H4 (cell line): Measurements from ENCODE around the gene FUS. TPM values are rescaled to one million over a fixed set of nuclear protein-coding genes. Genes with fewer than 3 reads are reported as not detected.
"Not testable (repeated sequence)": the region's sequence is repeated elsewhere in the genome, so short reads cannot be mapped to it uniquely, and the experiment has no call there.

Experiments used
- DNase-seq: peaks from one replicate; pipeline ENCODE4 v3.0.0-alpha.2; 2015; ENCODE audit warnings: low spot score
- total RNA-seq: library from RNA; depleted of rRNA; stranded (reverse); fragments of >200 nt; shearing (Covaris generic); gene quantifications from 2 replicates; pipeline ENCODE4 v1.2.3, GENCODE V29; 2014

FUS gene
- total RNA-seq, 1 experiment from 2014 or later = 25.8 TPM

DNA sequence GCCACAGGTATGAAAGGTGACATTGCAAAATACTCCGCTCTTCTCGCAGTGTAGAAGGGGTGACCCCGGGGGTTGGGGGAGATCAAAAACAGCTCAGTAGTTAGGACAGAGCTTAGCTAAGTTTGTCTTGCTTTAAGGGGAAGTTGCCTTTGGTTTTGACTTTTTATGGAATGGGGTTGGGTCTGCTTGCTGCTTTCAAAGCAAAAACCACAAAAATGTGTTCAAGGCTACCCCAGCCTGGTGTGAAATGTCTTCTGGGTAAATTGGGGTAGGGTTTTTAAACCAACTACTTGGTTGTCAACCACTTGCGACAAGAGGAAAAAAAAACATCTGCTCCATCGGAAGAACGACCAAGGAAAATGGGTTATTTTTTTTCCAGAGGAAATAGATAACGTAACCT is 6.2 kb downstream of the FUS start:
- no peak for DNase-seq

DNA sequence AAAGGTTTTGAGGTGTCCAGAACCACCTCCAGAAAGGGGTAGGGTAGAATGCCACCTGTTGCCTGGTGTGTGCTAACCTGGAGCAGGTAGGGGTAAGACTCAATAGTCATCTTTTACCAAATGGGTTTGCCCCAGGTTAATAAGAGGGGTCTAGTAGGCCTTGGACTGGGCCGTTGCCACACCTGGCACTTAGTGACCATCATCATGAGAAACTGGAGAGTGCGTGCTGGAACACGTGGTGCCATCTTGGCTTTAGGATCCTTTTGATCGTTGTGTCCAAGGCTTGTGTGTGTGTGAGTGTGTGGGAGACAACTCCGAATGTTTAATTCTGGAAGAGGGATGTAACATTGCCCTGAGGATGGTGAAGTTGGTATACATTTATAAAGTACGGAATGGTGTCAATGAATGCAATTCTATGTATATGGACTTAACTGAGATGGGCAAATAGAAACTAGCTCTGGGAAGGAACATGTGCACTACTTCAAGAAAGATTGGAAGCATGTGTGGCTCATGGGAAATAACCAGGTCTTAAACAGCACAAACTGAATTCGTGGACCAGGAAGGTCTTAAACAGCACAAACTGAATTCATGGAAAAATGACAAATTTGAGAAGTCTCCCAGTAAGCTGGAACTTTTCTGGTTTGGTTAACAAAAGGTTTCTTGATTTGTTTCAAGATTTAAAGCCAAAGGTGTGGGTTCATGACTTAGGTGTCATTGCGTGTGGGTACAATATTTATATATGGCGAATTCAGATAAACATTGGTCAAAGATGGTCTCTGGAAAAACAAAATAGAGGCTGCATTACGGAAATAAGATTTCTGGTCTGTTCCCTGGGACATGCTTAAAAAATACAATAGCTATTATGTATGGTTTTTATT is 7.2 kb downstream of the FUS start:
- DNase-seq = no peak

DNA sequence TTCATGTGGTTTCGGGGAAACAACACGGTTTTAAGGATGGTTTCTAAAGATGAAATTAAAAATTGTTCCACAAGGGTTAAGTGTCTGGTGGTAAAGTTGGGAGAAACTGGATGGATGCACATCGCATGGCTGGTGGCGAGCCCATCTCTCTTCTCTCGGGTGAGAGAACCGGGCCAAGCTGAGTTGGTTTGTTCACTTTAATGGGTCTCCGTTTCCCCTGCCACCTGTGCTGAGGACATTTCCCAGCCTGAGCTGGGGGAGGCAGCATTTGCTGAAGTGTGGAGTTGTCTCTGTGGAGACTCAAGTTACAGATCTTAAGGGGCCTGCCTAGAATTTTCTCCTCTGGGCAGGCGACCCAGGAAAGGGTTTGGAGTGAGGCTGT is 7.9 kb downstream of the FUS start:
- no peak for DNase-seq

DNA sequence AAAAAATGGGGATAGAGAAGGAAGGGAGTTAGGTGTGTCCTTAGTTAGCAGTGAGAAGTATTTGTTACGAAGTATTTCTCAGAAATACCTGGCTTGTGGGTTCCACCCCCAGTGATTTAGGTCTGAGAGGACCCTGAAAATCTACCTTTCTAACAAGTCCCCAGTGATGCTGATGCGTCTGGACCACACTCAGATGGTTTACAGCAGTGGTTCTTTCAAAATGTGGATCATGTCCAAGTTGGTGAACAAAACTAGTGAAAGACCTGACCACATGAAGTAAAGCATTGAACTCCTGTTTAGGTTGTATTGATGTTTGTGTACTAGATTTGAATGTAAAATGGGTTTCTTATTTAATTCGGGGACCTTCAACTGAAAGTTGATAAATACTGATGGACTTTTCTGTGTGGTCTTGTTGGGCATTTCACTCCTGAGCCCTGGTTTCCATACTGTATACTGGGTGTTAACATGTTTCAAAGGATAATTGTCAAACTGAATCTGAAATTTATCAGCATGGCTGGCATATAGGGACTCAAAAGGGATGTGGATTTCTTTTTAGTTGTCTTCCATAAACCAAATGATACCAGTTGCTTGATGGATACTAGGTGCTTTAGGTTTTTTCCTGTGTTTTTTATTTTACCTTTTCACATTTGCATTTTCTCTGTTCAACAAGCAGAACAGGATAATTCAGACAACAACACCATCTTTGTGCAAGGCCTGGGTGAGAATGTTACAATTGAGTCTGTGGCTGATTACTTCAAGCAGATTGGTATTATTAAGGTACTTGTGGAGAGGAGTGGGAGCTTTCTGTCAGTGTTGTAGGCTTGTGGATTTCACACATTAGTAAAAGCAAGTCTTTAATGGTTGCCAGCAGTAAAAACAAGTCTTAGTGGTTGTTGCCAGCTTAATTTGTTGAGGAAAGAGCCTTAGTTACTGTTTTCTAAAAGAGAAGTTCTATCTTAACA is 8.8 kb downstream of the FUS start:
- no peak for DNase-seq

DNA sequence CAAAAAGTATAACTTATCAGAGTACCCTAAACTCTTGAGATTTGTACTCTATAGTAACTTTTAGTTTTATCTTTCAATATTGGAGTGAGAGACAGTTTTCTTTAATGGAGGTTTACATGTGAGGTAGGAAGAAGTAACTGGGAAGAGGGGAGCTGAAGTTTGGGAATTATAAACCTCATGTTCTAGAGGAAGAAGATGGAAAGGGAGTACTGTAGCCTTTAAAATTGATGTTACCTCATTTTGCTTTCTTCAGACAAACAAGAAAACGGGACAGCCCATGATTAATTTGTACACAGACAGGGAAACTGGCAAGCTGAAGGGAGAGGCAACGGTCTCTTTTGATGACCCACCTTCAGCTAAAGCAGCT is 9.5 kb downstream of the FUS start:
- DNase-seq = no peak

DNA sequence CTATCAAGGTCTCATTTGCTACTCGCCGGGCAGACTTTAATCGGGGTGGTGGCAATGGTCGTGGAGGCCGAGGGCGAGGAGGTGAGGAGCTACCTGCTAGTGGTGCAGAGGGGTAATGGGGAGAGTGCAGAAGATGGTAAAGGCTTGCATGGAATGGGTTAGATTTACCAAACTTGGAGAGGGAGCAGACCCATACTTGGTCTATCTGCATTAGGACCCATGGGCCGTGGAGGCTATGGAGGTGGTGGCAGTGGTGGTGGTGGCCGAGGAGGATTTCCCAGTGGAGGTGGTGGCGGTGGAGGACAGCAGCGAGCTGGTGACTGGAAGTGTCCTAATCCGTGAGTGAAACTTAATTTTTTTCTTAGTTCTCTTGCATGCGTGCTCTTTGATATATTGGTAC is 10.1 kb downstream of the FUS start:
- DNase-seq = no peak

DNA sequence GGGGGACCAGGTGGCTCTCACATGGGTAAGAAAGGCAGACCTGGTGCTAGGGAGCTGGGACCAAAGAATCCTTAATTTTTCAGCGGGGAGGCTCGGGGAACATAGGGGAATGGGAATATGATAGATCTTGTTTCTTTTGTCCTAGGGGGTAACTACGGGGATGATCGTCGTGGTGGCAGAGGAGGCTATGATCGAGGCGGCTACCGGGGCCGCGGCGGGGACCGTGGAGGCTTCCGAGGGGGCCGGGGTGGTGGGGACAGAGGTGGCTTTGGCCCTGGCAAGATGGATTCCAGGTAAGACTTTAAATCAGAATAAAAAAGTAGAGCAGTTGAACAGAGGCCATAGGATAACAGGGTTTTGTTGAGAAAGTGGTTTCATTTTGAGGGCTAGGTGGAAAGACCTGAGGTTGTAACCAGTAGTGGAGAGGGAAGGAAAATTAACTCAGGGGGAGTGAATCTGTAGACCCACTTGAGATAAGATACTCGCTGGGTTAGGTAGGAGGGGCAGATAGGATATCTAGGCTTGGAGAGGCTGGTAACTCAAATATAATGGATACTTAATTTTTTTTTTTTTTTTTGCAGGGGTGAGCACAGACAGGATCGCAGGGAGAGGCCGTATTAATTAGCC is 11.0 kb downstream of the FUS start:
- no peak for DNase-seq

DNA sequence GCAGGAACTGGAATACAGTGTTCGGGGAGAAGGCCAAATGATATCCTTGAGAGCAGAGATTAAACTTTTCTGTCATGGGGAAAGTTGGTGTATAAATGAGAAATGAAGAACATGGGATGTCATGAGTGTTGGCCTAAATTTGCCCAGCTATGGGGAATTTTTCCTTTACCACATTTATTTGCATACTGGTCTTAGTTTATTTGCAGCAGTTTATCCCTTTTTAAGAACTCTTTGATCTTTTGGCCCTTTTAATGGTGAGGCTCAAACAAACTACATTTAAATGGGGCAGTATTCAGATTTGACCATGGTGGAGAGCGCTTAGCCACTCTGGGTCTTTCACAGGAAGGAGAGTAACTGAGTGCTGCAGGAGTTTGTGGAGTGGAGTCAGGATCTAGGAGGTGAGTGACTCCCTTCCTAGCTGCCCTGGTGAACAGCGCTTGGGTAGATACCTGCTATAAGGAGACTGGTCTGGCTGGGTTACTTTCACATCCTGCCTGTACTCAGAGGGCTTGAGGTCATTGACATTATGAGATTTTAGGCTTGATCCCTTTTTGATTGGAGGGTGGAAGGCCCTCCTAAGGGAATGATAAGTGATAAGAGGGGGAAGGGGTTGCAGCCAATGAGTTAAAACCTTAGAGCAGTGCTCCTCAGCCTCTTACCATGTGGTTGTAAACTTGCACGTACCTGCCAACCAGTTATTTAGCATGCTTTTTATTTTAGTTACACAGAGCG is 11.9 kb downstream of the FUS start:
- no peak for DNase-seq

DNA sequence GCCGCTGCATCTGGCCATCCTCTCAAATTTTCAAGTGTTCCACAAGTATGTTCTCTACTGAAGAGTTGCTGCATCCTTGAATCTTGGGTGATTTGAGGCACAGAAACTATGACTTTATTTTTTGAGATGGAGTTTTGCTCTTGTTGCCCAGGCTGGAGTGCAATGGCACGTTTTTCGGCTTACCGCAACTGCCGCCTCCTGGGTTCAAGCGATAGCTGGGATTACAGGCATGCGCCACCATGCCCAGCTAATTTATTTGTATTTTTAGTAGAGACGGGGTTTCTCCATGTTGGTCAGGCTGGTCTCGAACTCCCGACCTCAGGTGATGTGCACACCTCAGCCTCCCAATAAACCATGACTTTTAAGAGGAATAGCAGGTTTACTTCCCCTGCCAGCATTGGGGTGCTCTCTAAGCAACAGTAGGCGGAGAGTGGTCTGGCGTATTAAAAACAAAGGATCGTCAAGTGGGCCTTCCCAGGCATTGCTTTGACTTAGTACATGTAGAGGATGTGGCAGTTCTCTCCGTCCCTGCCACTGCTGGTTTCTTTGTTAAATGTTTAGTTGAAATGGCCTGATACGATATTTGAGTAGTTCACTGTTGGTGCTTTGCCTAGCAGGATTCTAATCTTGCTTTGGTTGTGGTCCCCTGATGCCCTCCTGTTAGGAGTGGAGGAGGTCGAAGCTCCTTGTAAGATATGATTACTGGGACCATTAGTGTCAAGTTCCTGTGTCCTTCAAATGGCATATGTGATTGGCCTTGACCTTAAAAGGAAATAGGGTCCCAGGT is 13.1 kb downstream of the FUS start:
- DNase-seq = no peak

DNA sequence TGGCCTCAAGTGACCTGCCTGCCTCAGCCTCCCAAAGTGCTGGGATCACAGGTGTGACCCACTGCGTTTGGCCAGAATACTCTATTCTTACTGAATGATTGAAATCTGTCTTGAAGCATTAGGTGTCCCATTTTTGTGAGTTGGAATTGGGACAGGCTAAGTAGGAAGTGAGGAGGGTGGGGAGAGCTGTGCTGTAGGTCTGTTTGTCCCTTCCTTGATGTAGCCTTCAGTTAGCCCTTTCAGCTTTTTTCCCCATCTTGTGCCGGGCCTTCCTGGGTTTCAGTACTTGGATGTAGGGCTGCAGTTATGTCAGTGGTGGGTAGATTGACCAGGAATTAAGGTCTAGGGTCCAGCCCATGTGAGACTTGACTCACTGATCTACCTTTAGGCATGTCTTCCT is 13.9 kb downstream of the FUS start:
- no peak for DNase-seq

DNA sequence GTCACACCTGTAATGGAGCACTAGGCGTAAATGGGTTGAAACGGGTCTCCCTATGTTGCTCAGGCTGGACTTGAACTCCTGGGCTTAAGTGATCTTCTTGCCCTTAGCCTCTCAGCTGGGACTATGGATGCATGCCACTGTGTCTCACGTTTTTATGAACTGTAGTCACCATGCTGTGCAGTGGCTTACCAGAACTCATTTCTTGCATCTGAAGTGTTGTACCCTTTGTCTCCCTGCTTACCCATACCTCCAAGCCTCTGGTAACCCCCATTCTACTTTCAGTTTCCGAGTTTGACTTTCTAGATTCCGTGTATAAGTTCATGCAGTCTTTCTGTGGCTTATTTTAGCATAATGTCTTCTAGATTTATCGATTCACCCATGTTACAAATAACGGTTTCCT is 15.0 kb downstream of the FUS start:
- no peak for DNase-seq

DNA sequence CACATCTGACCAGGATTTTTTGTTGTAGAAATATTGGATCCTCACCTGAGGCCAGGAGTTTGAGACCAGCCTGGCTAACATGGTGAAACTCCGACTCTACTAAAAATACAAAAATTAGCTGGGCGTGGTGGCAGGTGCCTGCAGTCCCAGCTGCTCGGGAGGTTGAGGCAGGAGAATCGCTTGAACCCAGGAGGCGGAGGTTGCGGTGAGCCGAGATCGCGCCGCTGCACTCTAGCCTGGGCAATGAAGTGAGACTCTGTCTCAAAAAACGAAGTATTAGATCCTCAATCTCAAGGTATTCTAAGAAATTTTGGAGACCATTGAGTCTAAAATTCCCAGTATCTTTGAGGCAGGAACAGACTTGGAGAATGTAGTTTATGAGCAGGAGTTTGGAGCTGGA is 15.9 kb downstream of the FUS start:
- not testable (repeated sequence) for DNase-seq

DNA sequence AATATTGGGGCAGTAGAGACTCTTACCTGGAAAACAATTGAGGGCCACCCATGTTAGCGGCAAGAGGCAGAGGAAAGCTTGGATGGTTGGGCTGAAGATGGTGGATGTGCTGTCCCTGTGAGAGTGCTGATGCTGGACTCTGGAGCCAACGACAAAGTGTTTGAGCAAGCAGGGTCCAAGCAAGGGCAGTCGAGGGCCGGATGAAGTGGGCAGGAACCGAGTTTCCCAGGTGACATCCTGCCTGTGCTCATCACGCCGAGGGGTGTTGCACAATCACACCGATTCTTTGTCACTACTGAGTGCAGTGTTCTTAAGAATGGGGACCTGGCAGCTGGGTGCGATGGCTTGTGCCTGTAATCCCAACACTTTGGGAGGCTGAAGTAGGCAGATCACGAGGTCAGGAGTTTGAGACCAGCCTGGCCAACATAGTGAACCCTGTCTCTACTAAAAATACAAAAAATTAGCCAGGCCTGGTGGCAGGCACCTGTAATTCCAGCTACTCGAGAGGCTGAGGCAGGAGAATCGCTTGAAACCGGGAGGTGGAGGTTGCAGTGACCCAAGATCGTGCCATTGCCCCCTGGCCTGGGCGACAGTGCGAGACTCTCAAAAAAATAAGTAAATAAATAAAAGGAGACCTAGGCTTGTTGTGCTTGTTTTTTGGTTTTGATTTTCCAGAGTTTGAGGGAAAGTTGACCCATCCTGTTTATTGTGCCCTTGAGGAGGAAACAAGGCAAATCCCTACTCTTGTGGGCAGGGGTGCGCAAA is 16.6 kb downstream of the FUS start:
- no peak for DNase-seq

DNA sequence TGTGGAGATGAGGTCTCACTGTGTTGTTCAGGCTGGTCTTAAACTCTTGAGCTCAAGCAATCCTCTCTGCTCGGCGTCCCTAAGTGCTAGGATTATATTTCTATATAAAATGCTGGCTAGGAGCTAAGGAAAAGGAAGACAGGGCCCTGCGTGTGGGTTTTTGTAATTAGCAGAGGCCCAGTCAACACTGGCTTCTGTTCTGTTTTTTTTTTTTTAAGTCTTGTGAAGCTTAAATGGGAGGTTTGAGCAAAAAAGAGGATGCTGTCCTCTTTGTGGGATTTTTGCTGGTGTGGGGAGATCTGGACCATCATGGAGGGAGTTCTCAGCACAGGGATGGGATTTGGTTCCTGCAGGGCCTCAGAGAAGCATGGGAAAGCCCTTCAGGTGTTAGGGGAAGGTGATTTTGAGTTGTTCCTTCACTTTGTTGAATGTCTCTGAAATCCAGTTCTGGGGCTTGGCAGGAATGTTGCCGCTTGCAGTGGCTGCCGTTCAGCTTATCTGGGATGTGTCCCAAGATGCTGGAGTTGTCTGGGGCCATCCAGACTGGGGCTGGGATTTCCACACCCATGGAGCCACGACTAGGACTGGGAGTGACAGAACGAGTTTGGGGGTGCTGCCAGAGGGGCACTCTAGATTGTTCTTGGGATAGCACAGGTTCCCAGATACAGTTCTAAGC is 18.4 kb downstream of the FUS start:
- no peak for DNase-seq

DNA sequence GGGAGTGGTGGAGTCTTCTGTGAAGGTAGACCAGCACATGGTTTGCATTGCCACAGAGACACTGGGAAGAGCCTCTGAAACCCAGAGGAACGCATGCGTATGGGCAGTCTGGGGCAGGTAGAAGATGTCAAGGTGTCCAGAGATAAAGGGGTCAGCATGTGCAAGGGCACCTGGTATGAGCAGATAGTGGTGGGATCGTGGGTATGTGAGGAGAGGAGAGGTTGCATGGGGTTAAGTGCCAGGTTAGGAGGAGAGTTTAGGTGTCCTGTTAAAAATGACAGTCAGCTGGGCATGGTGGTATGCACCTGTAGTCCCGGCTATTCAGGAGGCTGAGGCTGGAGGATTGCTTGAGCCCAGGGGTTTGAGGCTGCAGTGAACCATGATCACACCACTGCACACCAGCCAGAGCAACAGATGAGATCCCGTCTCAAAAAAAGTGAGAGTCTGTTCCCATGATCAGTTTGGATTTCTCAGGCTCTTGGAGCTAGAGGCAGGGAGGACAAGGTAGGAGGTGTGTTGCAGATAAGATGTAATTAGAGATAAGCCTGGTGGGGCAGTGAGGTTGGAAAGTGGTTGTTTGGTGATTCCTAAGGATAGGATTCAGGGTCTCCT is 19.6 kb downstream of the FUS start:
- DNase-seq = no peak

DNA sequence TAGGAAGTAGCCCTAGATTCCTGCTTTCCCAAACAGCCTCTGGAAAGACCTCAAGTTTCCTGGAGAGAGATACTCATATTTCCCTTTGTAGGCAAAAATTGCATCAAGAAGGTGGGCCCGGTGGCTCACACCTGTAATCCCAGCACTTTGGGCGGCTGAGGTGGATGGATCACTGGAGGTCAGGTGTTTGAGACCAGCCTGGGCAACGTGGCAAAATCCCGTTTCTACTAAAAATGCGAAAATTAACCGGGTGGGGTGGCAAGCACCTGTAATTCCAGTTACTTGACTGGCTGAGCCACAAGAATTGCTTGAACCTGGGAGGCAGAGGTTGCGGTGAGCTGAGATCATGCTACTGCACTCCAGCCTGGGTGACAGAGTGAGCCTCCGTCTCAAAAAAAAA is 20.2 kb downstream of the FUS start:
- DNase-seq = not testable (repeated sequence)

DNA sequence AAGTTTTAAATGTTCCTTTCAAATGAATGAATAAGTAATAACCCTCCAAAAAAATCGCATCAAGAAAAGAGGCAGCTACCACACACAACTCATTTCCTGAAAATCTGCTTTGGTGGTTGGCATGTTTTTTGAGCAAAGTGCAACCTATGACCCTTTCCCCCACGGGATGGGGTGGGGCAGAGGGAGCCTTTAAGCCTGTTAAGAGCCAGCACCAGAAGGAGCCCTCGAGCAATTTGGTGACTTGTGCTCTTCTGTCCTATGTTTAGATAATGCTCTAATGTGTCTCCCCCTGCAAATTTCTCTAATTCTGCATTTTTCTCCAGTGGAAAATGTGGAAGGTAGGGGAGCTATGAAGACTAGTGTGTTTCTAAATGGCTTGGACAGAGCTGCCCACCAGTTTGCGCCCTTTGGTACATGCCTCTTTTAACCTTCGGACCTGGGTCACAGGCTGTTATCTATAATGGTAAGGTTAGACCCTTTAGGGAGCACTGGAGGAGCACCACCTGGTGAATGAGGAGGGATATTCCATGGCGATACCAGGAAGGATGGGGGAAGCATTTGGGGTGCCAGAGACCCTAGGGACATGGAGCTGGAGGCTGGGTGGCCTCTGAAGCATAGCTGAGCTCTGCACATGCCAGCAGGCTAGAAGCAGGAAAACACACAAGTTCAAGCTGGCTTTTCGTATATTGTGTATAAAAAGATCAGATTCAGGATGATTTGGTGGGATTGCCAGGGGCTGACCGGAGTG is 21.1 kb downstream of the FUS start:
- DNase-seq = no peak
